Mucosa of stomach (tissue), 1 donor: ENCODE results near the gene GALNT6.

Source experiments
- H3K27me3 ChIP-seq: one replicate; pipeline ENCODE4 v1.7.0; 2013; ENCODE audit warnings: mild to moderate bottlenecking, low read length; ENCODE audit not compliant: control insufficient read depth, insufficient read depth
- H3K36me3 ChIP-seq: one replicate; pipeline ENCODE4 v1.7.0; 2013; ENCODE audit warnings: low read length; ENCODE audit not compliant: control insufficient read depth, insufficient read depth
- H3K4me1 ChIP-seq: one replicate; pipeline ENCODE4 v1.7.0; 2013; ENCODE audit warnings: mild to moderate bottlenecking, low read length; ENCODE audit not compliant: control insufficient read depth, insufficient read depth
- H3K4me3 ChIP-seq: one replicate; pipeline ENCODE4 v1.7.0; 2013; ENCODE audit warnings: low read length
- H3K9ac ChIP-seq: one replicate; pipeline ENCODE4 v1.7.0; 2013; ENCODE audit warnings: mild to moderate bottlenecking, low read length, moderate library complexity
- H3K9me3 ChIP-seq: one replicate; pipeline ENCODE4 v1.7.0; 2013; ENCODE audit warnings: mild to moderate bottlenecking, low read length, moderate library complexity; ENCODE audit not compliant: control insufficient read depth
- donor health status: Pancreatic carcinoma.

GALNT6 gene

DNA sequence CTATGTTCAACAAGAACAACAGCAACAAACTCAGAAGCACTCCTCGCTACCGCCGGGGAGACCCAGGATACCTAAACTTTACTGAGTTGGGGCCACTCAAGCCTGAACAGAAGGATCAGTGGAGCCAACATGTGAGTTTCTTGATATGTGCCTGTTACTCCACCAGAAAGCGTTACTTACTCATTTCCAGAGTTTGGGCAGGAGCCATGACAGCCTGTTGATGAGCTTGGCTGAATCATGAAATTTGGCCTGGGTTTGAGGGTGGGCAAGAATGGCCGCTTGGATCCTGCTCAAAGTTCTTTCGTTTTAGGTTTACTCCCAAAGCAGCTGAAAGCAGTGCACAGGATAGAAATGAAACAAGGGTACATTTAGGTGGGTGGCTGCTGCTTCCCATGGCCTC lies 12.0 kb upstream of the GALNT6 start:
- no peaks in the 10 kb centered on the region for H3K36me3 ChIP-seq
- no peak overlapping the region for H3K9ac ChIP-seq
- H3K27me3 ChIP-seq: no peaks in the 10 kb centered on the region
- peaks cover 78% of the 10 kb centered on the region for H3K4me1 ChIP-seq
- no peak overlapping the region for H3K4me3 ChIP-seq
- no peaks in the 10 kb centered on the region for H3K9me3 ChIP-seq

DNA sequence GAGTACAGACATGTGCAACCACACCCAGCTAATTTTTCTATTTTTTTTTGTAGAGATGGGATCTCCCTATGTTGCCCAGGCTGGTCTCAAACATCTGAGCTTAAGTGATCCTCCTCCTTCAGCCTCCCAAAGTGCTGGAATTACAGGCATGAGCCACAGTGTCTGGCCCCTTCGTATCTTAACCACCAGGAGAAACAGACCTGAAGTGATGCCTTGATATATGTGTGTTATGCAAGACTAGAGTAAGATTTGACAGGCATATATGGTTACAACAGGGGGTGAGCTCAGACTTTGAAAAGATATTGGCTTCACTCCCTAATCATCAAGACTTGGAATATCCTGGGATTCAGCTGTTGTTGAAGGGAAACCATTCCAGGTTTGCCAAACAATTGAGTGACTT lies 10.7 kb upstream of the GALNT6 start:
- no peaks in the 10 kb centered on the region for H3K9me3 ChIP-seq
- no peaks in the 10 kb centered on the region for H3K27me3 ChIP-seq
- H3K4me3 ChIP-seq: no peak overlapping the region
- H3K9ac ChIP-seq: no peak overlapping the region
- peaks cover 66% of the 10 kb centered on the region for H3K4me1 ChIP-seq
- no peaks in the 10 kb centered on the region for H3K36me3 ChIP-seq

DNA sequence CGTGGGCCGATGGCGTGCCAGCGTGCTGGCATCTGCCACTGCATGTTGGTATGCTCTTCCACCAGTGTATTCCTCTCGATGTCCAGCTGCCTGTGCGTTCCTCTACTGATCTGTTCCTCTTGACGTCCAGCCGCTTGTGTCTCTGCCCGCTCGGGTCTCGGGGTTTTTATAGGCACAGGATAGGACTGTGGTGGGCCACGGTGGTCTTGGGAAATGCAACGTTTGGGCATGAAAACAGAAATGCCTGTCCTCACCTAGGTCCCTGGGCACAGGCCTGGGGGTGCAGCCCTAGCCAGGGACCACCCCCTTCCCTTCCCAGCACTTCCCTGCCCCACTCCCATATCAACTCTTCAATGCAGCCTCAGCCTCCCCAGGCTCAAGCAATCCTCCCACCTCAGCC lies 10.3 kb upstream of the GALNT6 start:
- Histone ChIP-seq H3K9me3 (no peaks in the 10 kb centered on the region), H3K27me3 (no peaks in the 10 kb centered on the region), H3K4me1 (peaks cover 61% of the 10 kb centered on the region), H3K36me3 (no peaks in the 10 kb centered on the region), H3K4me3 (no peak overlapping the region), H3K9ac (no peak overlapping the region)

DNA sequence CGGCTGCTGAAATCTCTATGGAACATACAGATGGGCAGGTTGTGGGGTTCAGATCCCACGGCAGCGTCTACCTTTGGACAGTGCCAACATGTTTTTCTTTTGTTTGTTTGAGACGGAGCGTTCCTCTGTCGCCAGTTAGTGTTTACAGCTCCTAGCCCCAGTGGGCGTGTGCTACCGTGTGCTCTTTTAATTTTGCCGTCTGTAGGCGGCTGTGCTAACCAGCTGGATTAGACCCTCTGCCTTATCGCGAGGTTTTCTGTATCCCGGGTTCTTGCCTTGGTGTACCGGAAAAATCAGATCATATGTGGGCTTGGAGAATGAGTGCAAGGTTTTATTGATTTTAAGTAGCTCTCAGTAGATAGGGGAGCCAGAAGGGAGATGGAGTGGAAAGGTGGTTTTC lies 9.8 kb upstream of the GALNT6 start:
- Histone ChIP-seq H3K9me3 (no peaks in the 10 kb centered on the region), H3K4me3 (no peak overlapping the region), H3K27me3 (no peaks in the 10 kb centered on the region), H3K4me1 (peaks cover 59% of the 10 kb centered on the region), H3K36me3 (no peaks in the 10 kb centered on the region), H3K9ac (no peak overlapping the region)

DNA sequence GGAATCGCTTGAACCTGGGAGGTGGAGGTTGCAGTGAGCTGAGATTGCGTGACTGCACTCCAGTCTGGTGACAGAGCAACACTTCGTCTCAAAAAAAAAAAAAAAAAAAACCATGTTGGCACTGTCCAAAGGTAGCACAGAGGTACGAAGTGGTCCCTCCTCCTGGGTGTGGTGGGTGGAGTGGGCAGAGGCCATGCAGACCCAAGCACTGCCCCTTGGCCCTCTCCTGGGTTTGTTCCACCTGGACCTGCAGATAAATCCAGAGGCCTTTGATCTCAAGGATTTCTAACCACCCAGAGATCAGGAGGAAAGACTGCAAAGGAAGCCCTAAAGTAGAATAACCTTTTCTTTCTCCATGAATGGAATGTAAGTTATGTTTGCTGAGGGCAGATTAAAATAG lies 8.7 kb upstream of the GALNT6 start:
- Histone ChIP-seq H3K4me1 (peaks cover 57% of the 10 kb centered on the region), H3K36me3 (no peaks in the 10 kb centered on the region), H3K9me3 (no peaks in the 10 kb centered on the region), H3K4me3 (no peak overlapping the region), H3K27me3 (no peaks in the 10 kb centered on the region), H3K9ac (peak overlapping the region; percentile 30)

DNA sequence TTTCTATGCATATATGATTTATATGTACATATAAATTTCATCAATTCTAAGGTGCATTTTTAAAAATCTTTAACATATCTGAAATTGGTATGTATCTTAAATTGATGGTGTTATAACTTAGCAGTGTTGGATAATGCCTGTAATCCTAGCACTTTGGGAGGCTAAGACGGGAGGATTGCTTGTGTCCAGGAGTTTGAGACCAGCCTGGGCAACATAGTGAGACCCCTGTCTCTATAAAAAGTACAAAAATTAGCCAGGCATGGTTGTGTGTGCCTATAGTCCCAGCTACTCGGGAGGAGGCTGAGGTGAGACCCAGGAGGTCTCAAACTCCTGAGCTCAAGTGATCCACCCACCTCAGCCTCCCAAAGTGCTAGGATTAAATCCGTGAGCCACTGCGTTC lies 6.5 kb upstream of the GALNT6 start:
- Histone ChIP-seq H3K9ac (no peak overlapping the region), H3K9me3 (no peaks in the 10 kb centered on the region), H3K36me3 (no peaks in the 10 kb centered on the region), H3K4me1 (peaks cover 60% of the 10 kb centered on the region), H3K4me3 (no peak overlapping the region), H3K27me3 (no peaks in the 10 kb centered on the region)

DNA sequence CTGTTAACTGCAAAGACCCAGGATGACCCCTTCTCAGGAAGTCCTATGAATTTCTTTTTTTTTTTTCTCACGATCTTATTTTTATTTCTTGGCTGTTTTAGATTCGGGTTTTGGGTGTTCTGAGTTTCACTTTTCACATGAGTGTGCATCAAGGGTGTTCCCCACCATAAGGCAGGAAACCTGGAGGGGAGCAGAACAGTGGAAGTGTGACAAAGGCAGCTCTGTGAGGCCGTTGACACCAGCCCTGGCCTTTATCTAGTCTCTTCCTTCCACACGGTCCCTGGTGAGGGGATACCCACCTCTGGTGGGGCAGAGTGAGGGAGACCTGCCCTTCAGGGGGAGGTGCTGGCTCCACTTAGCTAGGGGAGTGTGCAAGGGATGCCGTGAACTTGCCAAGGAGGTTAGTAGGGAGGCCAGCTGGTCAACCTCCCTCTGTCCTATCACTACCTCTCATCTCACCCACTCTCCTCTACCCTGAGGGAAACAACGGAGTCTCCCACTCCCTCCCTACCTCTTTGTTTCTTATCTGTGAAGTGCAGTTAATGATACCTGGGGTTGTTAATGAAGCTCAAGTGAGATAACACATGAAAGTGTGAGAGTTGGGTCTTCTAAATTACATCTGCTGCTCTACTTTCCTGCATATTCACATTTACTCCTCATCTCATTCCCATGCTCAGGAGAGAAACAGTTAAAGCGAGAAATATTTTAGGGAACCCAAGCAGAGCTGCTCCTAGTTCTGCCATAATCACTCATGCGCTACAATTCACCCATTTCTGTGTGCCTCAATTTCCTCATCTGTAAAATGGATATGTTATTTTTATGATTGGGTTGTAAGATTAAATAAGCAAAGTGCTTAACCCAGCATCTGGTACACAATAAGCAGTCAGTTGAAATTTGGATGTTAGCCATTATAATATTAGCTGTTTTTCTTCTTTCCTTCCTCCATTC lies 4.4 kb upstream of the GALNT6 start:
- no peak overlapping the region for H3K9ac ChIP-seq
- H3K27me3 ChIP-seq: no peaks in the 10 kb centered on the region
- peaks cover 48% of the 10 kb centered on the region for H3K4me1 ChIP-seq

DNA sequence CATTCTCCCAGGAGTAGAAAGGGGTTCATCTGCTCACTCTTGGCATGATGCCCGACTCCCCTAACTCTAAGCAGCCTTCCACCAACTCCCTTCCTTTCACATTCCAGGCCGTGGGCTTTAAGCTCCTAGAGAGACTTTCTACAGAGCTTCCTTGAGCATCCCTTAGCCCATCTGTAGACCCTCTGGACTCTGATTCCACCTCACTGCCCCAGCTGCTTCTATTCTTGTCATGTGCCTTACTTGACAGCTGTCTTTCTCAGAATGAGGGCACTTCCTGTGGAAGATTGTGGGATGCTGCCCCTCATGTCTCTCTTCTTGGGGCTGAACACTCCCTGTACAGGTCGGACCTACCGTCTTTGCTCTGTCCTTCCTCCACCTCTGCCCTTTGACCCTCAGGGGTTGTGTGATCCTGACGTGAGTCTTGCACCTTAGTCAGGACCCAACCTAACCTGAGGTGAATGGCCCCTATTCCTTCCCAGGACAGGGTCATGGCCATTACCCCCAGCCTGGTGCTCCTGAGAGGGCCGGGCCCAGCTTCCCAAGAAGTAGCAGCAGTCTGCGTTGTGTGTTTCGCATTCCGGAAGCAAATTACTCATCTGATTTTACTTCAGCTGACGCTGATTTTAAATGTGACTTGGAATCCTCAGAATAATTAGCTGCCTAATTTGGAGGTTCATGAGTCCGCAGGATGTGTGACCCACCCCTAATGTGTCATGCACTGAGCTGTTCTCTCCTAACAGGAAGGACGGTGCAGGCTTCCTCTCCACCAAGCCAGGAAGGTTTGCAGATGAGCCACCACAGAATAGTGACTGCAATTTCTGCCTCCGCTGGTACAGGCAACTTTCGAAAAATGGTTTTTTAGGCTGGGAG lies 2.7 kb upstream of the GALNT6 start:
- Histone ChIP-seq H3K9me3 (no peaks in the 10 kb centered on the region), H3K4me3 (no peak overlapping the region), H3K27me3 (no peaks in the 10 kb centered on the region), H3K36me3 (no peaks in the 10 kb centered on the region), H3K9ac (no peak overlapping the region), H3K4me1 (peaks cover 42% of the 10 kb centered on the region)

More for the DNA sequence above, 4.4 kb upstream of the GALNT6 start:
- Histone ChIP-seq H3K9me3 (no peaks in the 10 kb centered on the region), H3K4me3 (no peak overlapping the region), H3K36me3 (no peaks in the 10 kb centered on the region)

DNA sequence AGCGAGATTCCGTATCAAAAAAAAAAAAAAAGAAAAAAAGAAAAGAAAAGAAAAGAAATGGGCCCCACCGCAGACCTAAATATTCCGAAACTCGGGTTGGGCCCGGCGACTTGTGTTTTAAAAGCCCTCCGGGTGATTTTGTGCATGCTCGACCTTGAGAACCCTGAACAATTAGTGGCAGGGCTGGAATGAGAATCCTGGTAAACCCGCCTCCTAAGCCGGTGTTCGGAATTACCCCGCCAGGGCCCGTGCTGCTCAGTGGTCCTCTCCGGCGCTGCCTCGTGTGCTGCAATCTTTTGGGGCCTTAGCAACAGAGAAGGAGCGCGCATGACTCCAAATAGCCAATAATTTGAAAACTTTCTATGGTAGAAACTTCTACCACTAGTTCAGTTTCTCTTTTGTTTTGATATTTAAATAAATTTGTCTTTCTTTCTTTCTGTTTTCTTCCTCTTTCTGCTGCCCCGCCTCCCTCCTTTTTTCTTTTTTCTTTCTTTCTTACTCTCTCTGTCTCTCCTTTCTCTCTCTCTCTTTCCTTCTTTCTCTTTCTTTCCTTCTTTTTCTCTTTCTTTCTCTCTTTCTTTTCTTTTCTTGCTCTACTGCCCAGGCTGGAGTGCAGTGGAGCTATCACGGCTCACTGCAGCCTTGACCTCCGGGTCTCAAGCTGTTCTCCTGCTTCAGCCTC lies 1.5 kb upstream of the GALNT6 start:
- no peaks in the 10 kb centered on the region for H3K36me3 ChIP-seq
- H3K9ac ChIP-seq: peak overlapping the region; percentile 96
- no peaks in the 10 kb centered on the region for H3K9me3 ChIP-seq
- peak overlapping the region; percentile 58 for H3K4me3 ChIP-seq
- peaks cover 52% of the 10 kb centered on the region for H3K4me1 ChIP-seq
- no peaks in the 10 kb centered on the region for H3K27me3 ChIP-seq

DNA sequence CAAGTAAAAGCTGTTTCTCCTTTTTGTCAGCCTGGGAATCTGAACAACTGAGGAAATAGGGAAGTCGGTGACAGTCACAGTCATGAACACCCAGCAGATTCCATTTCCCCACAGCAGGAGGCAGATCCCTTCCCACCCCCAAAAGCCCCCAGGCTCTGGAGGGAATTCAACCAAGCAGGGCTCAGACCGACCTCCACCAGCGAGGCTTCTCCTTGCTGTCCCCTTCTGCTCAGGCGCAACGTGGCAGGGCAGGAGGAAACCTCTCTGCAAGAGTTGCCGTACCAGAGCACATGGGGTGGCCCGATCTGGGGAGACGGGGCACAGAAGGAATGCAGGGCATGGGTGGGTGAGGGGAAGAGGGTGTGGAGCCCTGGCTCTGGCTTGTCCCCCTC lies 319 bp downstream of the GALNT6 start:
- Histone ChIP-seq H3K36me3 (no peaks in the 10 kb centered on the region), H3K4me1 (peaks cover 66% of the 10 kb centered on the region), H3K4me3 (peak overlapping the region; percentile 78), H3K9me3 (no peaks in the 10 kb centered on the region), H3K9ac (peak overlapping the region; percentile 96), H3K27me3 (no peaks in the 10 kb centered on the region)

DNA sequence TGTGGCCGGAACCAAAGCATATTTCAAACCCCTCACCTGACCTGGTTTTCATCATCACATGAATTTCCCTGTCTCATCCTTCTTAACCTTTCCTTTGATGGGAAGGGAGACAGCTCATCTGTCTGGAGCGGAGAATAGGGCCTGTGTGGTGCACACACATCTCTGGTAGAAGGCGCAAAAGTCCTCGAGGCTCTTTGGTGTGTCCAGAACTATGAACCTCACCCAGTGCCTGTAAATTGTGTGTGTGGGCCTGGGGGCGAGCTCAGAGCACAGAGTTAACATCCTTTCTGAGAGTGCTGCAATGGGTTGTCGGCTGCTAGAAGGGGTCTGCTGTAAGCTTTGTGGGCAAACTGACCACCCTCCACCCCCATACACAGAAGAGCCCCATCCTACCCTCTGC lies 749 bp downstream of the GALNT6 start:
- peak overlapping the region; percentile 96 for H3K9ac ChIP-seq
- peaks cover 66% of the 10 kb centered on the region for H3K4me1 ChIP-seq
- peak overlapping the region; percentile 78 for H3K4me3 ChIP-seq
- no peaks in the 10 kb centered on the region for H3K27me3 ChIP-seq
- no peaks in the 10 kb centered on the region for H3K36me3 ChIP-seq
- no peaks in the 10 kb centered on the region for H3K9me3 ChIP-seq
